T-helper 2 cell (primary cell): ENCODE results near the gene PPP2R2D.

ENCODE experiments used
- DNase-seq, 5 experiments: peaks; one replicate each; pipeline versions ENCODE4 v3.0.0 to v3.0.0-alpha.2; 2012 to 2022
- total RNA-seq, 2 donors: gene quantifications; one replicate each; lab custom pipeline; 2026; lab: John Stamatoyannopoulos, UW

The PPP2R2D gene
- 64.8 to 89.8 reads per million in 2 donors for total RNA-seq

GRCh38 chr10:131900350-131901152 is at the start of gene PPP2R2D:
Gene PPP2R2D (plus strand): TSS chr10:131901008. CDS start chr10:131901149, 141 bp downstream.
- peak; percentile 89 to 97 (median 94) for DNase-seq

GRCh38 chr10:131851346-131851745 is 49.5 kb upstream of the PPP2R2D start:
- DNase-seq, result no peak

GRCh38 chr10:131852176-131852822 is 48.5 kb upstream of the PPP2R2D start:
- no peak for DNase-seq

- no peak for DNase-seq
These were observed 47.8 kb upstream of the PPP2R2D start for GRCh38 chr10:131852823-131853609.

- DNase-seq, result no peak
These were observed 47.2 kb upstream of the PPP2R2D start for GRCh38 chr10:131853610-131853964.

GRCh38 chr10:131854579-131855335 is 46.1 kb upstream of the PPP2R2D start:
- no peak for DNase-seq

GRCh38 chr10:131855461-131856401 is 45.1 kb upstream of the PPP2R2D start:
- no peak for DNase-seq

GRCh38 chr10:131856441-131857094 is 44.2 kb upstream of the PPP2R2D start:
- no peak for DNase-seq

GRCh38 chr10:131857156-131858117 is 43.4 kb upstream of the PPP2R2D start:
- no peak for DNase-seq

GRCh38 chr10:131858118-131858515 is 42.7 kb upstream of the PPP2R2D start:
- DNase-seq, result no peak

- no peak for DNase-seq
These were observed 42.0 kb upstream of the PPP2R2D start for GRCh38 chr10:131858583-131859340.

GRCh38 chr10:131859341-131860020 is 41.3 kb upstream of the PPP2R2D start:
- no peak for DNase-seq

GRCh38 chr10:131860311-131860710 is 40.5 kb upstream of the PPP2R2D start:
- DNase-seq, result no peak

GRCh38 chr10:131860806-131861440 is 39.9 kb upstream of the PPP2R2D start:
- no peak for DNase-seq

- no peak for DNase-seq
These were observed 38.3 kb upstream of the PPP2R2D start for GRCh38 chr10:131862548-131862947.

GRCh38 chr10:131865223-131865917 is 35.4 kb upstream of the PPP2R2D start:
- DNase-seq, result no peak

- no peak for DNase-seq
These were observed 34.1 kb upstream of the PPP2R2D start for GRCh38 chr10:131866673-131867072.
